HCT116 (cell line): ENCODE data around the gene FCRL1. TPM values are rescaled to one million over a fixed set of nuclear protein-coding genes. Genes with fewer than 3 reads are reported as not detected.

Experiments
- ATAC-seq: fragments of 200-7000 bp; cut with Tn5 transposase; 2 replicates; pipeline ENCODE4 v1.9.1; 2020; ENCODE audit warnings: mild to moderate bottlenecking, moderate library complexity
- BruUV-seq: library from RNA; stranded (reverse); fragments of 400-500 nt; replicated peaks from 2 replicates; lab custom pipeline; 2021; lab: Mats Ljungman, UMichigan
- CTCF ChIA-PET: fragments of 300-600 bp; sonication (Branson Sonifier 250); formaldehyde crosslinking; loops from one replicate; lab custom pipeline; 2021; ENCODE audit warnings: antibody characterized with exemption; lab: Charles Lee
- POLR2A ChIA-PET: fragments of 300-600, 350-600 bp; sonication (Branson Sonifier 250); formaldehyde crosslinking; loops from one replicate; lab custom pipeline; 2021; ENCODE audit warnings: antibody characterized with exemption; lab: Charles Lee
- RAD21 ChIA-PET, 2 experiments: fragments of 300-600 bp; sonication (Branson Sonifier 250); formaldehyde crosslinking; loops; one replicate each; lab custom pipeline; 2023; ENCODE audit warnings: low total read pairs in 2 of 2; ENCODE audit not compliant: uncharacterized antibody in 2 of 2, unreplicated experiment in 2 of 2, low non-redundant PET in 1 of 2; lab: Charles Lee
- DNase-seq: peaks from one replicate; pipeline ENCODE4 v3.0.0-alpha.2; 2010; ENCODE audit warnings: low read depth, low spot score
- H2AFZ ChIP-seq: fragments of 200-600 bp; shearing (Covaris generic), sonication (generic); 2 replicates; pipeline ENCODE4 v1.6.1; 2017; ENCODE audit warnings: low read depth, mixed run types, mixed read lengths, antibody characterized with exemption, low read length; ENCODE audit not compliant: poor library complexity, severe bottlenecking
- H3K27ac ChIP-seq: 2 replicates; pipeline ENCODE4 v1.5.1; 2012; ENCODE audit warnings: low read depth, low read length
- H3K27me3 ChIP-seq: fragments of 200-600 bp; sonication (generic); 2 replicates; pipeline ENCODE4 v1.6.1; 2016; ENCODE audit warnings: mixed run types, low read length, mixed read lengths; ENCODE audit not compliant: insufficient read depth
- H3K36me3 ChIP-seq, 2 experiments: fragments of 200-500 bp in 1 of 2; fragments of 200-600 bp in 1 of 2; sonication (Bioruptor generic) in 1 of 2; sonication (generic) in 1 of 2; 2 replicates each; pipeline versions ENCODE4 v1.5.1 to v1.6.1; 2014 to 2016; ENCODE audit warnings: low read length in 2 of 2, inconsistent platforms in 1 of 2, mixed read lengths in 1 of 2, mixed run types in 1 of 2; ENCODE audit not compliant: insufficient read depth in 2 of 2, control insufficient read depth in 1 of 2
- H3K4me1 ChIP-seq, 2 experiments: fragments of 200-600 bp in 1 of 2; sonication (generic) in 1 of 2; 2 replicates each; pipeline versions ENCODE4 v1.5.1 to v1.6.1; 2012 to 2017; ENCODE audit warnings: low read length in 2 of 2, inconsistent platforms in 1 of 2, mild to moderate bottlenecking in 1 of 2, mixed read lengths in 1 of 2, mixed run types in 1 of 2, moderate library complexity in 1 of 2; ENCODE audit not compliant: insufficient read depth in 2 of 2, control insufficient read depth in 1 of 2
- H3K4me2 ChIP-seq: fragments of 200-600 bp; sonication (generic); 2 replicates; pipeline ENCODE4 v1.6.1; 2017; ENCODE audit warnings: mixed run types, low read length, mixed read lengths
- H3K4me3 ChIP-seq, 2 experiments: fragments of 200-600 bp in 1 of 2; sonication (generic) in 1 of 2; replicated peaks in 1 of 2; 2 replicates each; pipeline ENCODE4 v1.5.1; 2011 to 2016; ENCODE audit warnings: low read length in 2 of 2, control low read depth in 1 of 2, low read depth in 1 of 2, mild to moderate bottlenecking in 1 of 2, mixed read lengths in 1 of 2, mixed run types in 1 of 2
- H3K79me2 ChIP-seq: fragments of 200-600 bp; sonication (generic); 2 replicates; pipeline ENCODE4 v1.6.1; 2017; ENCODE audit warnings: mild to moderate bottlenecking, mixed run types, low read length, moderate library complexity, mixed read lengths; ENCODE audit not compliant: insufficient read depth
- H3K9ac ChIP-seq: fragments of 200-600 bp; sonication (generic); 2 replicates; pipeline ENCODE4 v1.6.1; 2016; ENCODE audit warnings: low read length, mixed read lengths
- H3K9me2 ChIP-seq: fragments of 200-600 bp; sonication (generic), shearing (Covaris generic); 2 replicates; pipeline ENCODE4 v1.6.1; 2017; ENCODE audit warnings: mixed run types, mild to moderate bottlenecking, moderate library complexity; ENCODE audit not compliant: insufficient read depth
- H3K9me3 ChIP-seq, 2 experiments: fragments of 200-500 bp in 1 of 2; fragments of 200-600 bp in 1 of 2; sonication (Bioruptor generic) in 1 of 2; sonication (generic) in 1 of 2; 2 replicates each; pipeline ENCODE4 v1.6.1; 2014 to 2017; ENCODE audit warnings: low read length in 2 of 2, mixed read lengths in 2 of 2, inconsistent platforms in 1 of 2, low read depth in 1 of 2, mild to moderate bottlenecking in 1 of 2, mixed run types in 1 of 2, moderate library complexity in 1 of 2; ENCODE audit not compliant: control insufficient read depth in 1 of 2, insufficient read depth in 1 of 2
- H4K20me1 ChIP-seq: fragments of 200-600 bp; sonication (generic), shearing (Covaris generic); 2 replicates; pipeline ENCODE4 v1.6.1; 2017; ENCODE audit warnings: mixed run types, mild to moderate bottlenecking, moderate library complexity; ENCODE audit not compliant: insufficient read depth
- EGR1 ChIP-seq: IDR thresholded peaks from 2 replicates; pipeline ENCODE4 v1.6.1; 2012; ENCODE audit warnings: low read depth
- ELF1 ChIP-seq: IDR thresholded peaks from 2 replicates; pipeline ENCODE4 v1.6.1; 2012; ENCODE audit warnings: low read depth, borderline replicate concordance
- EZH2 ChIP-seq: fragments of 200-600 bp; sonication (generic); IDR thresholded peaks from 2 replicates; pipeline ENCODE4 v1.6.1; 2017; ENCODE audit warnings: antibody characterized with exemption, mixed run types
- JUND ChIP-seq: IDR thresholded peaks from 2 replicates; pipeline ENCODE4 v1.6.1; 2012
- POLR2A ChIP-seq: IDR thresholded peaks from 2 replicates; pipeline ENCODE4 v1.7.0; 2011; ENCODE audit warnings: borderline replicate concordance; ENCODE audit not compliant: insufficient read depth, insufficient read length; ENCODE audit errors: extremely low read depth
- SIN3A ChIP-seq: IDR thresholded peaks from 2 replicates; pipeline ENCODE4 v1.6.1; 2012; ENCODE audit warnings: low read depth
- SP1 ChIP-seq: IDR thresholded peaks from 2 replicates; pipeline ENCODE4 v1.6.1; 2012; ENCODE audit warnings: low read depth
- SRF ChIP-seq: IDR thresholded peaks from 2 replicates; pipeline ENCODE4 v1.6.1; 2012; ENCODE audit warnings: low read depth
- YY1 ChIP-seq: IDR thresholded peaks from 2 replicates; pipeline ENCODE4 v1.6.1; 2011; ENCODE audit warnings: low read length, low read depth, moderate library complexity, mild to moderate bottlenecking; ENCODE audit not compliant: insufficient replicate concordance; ENCODE audit errors: extremely low read depth
- ZFX ChIP-seq: fragments of 450-650 bp; IDR thresholded peaks from 2 replicates; pipeline ENCODE4 v1.6.1; 2017
- ZNF274 ChIP-seq: fragments of 200-500 bp; sonication (Bioruptor generic); IDR thresholded peaks from 2 replicates; pipeline ENCODE4 v1.6.1; 2014; ENCODE audit warnings: mild to moderate bottlenecking, low read depth, low read length, inconsistent platforms
- intact Hi-C: fragments of 100-400 bp; cut with micrococcal nuclease; formaldehyde crosslinking; loops from 2 replicates; pipeline ENCODE4 v1.10.0; 2022
- total RNA-seq: library from RNA; stranded (reverse); gene quantifications from one replicate; pipeline ENCODE4 v1.2.1, GENCODE V29; 2021; ENCODE audit not compliant: unreplicated experiment
- TF ChIP-seq, protein P1 (sequence below): IDR thresholded peaks from 2 replicates; pipeline ENCODE4 v1.6.1; 2011; ENCODE audit warnings: mild to moderate bottlenecking, low read length, moderate library complexity; ENCODE audit not compliant: insufficient replicate concordance; ENCODE audit errors: extremely low read depth
- TF ChIP-seq, protein P2 (sequence below): IDR thresholded peaks from 2 replicates; pipeline ENCODE4 v1.6.1; 2012
- TF ChIP-seq, protein P3 (sequence below), 3 experiments: fragments of 200-600 bp in 1 of 3; sonication (generic) in 1 of 3; IDR thresholded peaks in 2 of 3; conservative IDR thresholded peaks in 1 of 3; 2 replicates each; pipeline ENCODE4 v1.5.1; 2012 to 2017; ENCODE audit warnings: low read depth in 2 of 3, low read length in 2 of 3, antibody characterized with exemption in 1 of 3, borderline replicate concordance in 1 of 3, control low read depth in 1 of 3, mild to moderate bottlenecking in 1 of 3, mixed read lengths in 1 of 3, mixed run types in 1 of 3, moderate library complexity in 1 of 3; ENCODE audit not compliant: insufficient read depth in 1 of 3
- TF ChIP-seq, protein P4 (sequence below): IDR thresholded peaks from 2 replicates; pipeline ENCODE4 v1.6.1; 2012; ENCODE audit warnings: low read depth

The FCRL1 gene
- total RNA-seq, 1 experiment from 2014 or later, result not detected

DNA sequence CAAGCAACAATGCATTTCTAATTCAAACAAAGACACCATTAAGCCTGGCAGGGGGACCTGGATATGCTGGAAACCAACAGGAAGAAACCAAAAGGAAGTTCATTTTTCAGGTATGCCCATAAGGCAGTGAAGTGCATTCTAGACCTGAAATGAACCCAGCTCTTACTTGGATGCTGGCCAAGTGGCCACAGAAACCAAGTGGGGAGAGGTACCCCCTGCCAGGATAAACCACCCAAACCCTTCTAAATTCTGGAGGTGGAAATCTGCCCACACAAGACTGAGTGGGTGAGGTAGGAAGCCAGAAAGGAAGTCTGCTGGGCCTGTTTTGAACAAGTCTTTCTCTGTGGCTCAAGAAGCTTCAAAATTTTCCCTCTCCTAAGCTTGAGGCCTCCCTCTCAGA, 19.0 kb upstream of the FCRL1 start:
- Histone ChIP-seq H2AFZ (no peak overlapping the region), H3K9me2 (no peaks in the 10 kb centered on the region), H3K9ac (no peak overlapping the region), H3K27me3 (peaks cover 50% of the 10 kb centered on the region), H3K4me2 (no peak overlapping the region), H3K27ac (no peak overlapping the region), H3K4me1 (no peaks in the 10 kb centered on the region), H3K79me2 (no peaks in the 10 kb centered on the region), H4K20me1 (no peaks in the 10 kb centered on the region), H3K9me3 (no peaks in the 10 kb centered on the region), H3K36me3 (no peaks in the 10 kb centered on the region), H3K4me3 (no peak overlapping the region)
- TF ChIP-seq SIN3A (no peak), ZNF274 (no peak), ELF1 (no peak), YY1 (no peak), SRF (no peak), EGR1 (no peak), SP1 (no peak), ZFX (no peak), JUND (no peak), POLR2A (no peak), EZH2 (no peak)
- TF ChIP-seq, protein P1, sequence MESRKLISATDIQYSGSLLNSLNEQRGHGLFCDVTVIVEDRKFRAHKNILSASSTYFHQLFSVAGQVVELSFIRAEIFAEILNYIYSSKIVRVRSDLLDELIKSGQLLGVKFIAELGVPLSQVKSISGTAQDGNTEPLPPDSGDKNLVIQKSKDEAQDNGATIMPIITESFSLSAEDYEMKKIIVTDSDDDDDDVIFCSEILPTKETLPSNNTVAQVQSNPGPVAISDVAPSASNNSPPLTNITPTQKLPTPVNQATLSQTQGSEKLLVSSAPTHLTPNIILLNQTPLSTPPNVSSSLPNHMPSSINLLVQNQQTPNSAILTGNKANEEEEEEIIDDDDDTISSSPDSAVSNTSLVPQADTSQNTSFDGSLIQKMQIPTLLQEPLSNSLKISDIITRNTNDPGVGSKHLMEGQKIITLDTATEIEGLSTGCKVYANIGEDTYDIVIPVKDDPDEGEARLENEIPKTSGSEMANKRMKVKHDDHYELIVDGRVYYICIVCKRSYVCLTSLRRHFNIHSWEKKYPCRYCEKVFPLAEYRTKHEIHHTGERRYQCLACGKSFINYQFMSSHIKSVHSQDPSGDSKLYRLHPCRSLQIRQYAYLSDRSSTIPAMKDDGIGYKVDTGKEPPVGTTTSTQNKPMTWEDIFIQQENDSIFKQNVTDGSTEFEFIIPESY, result no peak
- TF ChIP-seq, protein P2, sequence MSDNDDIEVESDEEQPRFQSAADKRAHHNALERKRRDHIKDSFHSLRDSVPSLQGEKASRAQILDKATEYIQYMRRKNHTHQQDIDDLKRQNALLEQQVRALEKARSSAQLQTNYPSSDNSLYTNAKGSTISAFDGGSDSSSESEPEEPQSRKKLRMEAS, result no peak
- TF ChIP-seq, protein P3, sequence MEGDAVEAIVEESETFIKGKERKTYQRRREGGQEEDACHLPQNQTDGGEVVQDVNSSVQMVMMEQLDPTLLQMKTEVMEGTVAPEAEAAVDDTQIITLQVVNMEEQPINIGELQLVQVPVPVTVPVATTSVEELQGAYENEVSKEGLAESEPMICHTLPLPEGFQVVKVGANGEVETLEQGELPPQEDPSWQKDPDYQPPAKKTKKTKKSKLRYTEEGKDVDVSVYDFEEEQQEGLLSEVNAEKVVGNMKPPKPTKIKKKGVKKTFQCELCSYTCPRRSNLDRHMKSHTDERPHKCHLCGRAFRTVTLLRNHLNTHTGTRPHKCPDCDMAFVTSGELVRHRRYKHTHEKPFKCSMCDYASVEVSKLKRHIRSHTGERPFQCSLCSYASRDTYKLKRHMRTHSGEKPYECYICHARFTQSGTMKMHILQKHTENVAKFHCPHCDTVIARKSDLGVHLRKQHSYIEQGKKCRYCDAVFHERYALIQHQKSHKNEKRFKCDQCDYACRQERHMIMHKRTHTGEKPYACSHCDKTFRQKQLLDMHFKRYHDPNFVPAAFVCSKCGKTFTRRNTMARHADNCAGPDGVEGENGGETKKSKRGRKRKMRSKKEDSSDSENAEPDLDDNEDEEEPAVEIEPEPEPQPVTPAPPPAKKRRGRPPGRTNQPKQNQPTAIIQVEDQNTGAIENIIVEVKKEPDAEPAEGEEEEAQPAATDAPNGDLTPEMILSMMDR (IDR thresholded peaks at IDR 0.05 in 2 of 3, conservative IDR thresholded peaks at IDR 0.05 in 1 of 3; ENCODE audit: borderline replicate concordance in 1 of 3, insufficient read depth in 1 of 3, low read depth in 2 of 3, low read length in 2 of 3), result no peak
- TF ChIP-seq, protein P4, sequence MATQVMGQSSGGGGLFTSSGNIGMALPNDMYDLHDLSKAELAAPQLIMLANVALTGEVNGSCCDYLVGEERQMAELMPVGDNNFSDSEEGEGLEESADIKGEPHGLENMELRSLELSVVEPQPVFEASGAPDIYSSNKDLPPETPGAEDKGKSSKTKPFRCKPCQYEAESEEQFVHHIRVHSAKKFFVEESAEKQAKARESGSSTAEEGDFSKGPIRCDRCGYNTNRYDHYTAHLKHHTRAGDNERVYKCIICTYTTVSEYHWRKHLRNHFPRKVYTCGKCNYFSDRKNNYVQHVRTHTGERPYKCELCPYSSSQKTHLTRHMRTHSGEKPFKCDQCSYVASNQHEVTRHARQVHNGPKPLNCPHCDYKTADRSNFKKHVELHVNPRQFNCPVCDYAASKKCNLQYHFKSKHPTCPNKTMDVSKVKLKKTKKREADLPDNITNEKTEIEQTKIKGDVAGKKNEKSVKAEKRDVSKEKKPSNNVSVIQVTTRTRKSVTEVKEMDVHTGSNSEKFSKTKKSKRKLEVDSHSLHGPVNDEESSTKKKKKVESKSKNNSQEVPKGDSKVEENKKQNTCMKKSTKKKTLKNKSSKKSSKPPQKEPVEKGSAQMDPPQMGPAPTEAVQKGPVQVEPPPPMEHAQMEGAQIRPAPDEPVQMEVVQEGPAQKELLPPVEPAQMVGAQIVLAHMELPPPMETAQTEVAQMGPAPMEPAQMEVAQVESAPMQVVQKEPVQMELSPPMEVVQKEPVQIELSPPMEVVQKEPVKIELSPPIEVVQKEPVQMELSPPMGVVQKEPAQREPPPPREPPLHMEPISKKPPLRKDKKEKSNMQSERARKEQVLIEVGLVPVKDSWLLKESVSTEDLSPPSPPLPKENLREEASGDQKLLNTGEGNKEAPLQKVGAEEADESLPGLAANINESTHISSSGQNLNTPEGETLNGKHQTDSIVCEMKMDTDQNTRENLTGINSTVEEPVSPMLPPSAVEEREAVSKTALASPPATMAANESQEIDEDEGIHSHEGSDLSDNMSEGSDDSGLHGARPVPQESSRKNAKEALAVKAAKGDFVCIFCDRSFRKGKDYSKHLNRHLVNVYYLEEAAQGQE, result no peak
- CTCF ChIA-PET, result no interaction called here
- intact Hi-C loops, result no loop called here
- ATAC-seq (no peak), DNase-seq (no peak)
- RAD21 ChIA-PET, result no interaction called here
- no TSS peak for BruUV-seq
- POLR2A ChIA-PET, result no interaction called here
